ENCODE data around the gene NCF1. TPM values are rescaled to one million over a fixed set of nuclear protein-coding genes. Genes with fewer than 3 reads are reported as not detected.
"Not testable (repeated sequence)": the region's sequence is repeated elsewhere in the genome, so short reads cannot be mapped to it uniquely, and the experiment has no call there.

Gene NCF1
- total RNA-seq (2012; rRNA removed) (not detected in 2 replicates), polyA plus RNA-seq (2012; rRNA removed) (not detected in 2 replicates), Bru-seq, nascent RNA (not detected), BruChase-seq, experiment 1, labeled RNA remaining after a 6-hour chase (percentile 17 among the genes with signal in this experiment), BruChase-seq, experiment 2, labeled RNA remaining after a 2-hour chase (percentile 13 among the genes with signal in this experiment)
- polyA plus RNA-seq (2012; cell fraction: cytosol; rRNA removed), result 0.01 TPM in 1 of 2 replicates, not detected in the other
- 0.18 and 0.25 TPM in 2 replicates for polyA plus RNA-seq (2012; cell fraction: nucleus; rRNA removed; ENCODE audit: low replicate concordance)
- long read RNA-seq, result 0 reads

DNA sequence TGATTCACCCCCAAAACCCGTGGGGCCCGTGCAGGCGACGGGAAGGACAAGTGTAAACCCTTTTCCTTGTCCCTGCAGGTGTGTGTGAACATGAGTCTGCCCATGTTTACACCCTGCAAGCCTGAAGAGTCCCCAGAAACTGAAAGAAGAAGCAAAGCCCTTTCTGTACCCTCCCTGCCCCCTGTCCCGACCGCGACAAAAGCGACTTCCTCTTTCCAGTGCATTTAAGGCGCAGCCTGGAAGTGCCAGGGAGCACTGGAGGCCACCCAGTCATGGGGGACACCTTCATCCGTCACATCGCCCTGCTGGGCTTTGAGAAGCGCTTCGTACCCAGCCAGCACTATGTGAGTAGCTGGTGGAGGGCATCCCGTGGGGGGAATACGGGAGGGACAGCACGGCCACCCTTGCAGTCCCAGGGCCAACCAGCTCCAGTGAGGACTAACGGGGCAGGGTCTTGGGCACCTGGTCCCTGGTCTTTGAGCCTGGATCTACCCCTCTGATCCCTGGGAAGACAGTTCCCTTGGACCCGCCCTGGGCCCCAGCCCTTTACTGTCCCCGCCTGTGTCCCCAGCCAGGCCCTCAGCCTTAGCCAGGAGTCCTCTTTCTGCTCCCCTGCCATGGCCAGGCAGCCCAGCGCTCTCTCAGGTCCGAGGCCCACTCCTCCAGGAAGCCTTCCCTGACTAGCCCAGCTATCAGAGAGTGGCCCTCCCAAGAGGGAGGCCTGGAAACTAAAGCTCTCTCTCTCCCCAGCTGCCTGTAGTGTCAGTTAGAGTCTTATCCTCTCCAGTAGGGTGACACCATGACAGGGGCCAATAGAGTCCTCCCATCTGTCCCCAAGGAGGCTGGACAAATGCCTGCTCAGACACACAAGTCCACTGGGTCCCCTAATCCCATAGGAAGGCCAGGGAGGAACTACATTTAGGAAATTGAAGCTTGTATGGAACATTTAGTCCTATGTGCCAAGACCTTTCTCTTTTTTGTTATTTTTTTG, at the start of gene NCF1:
Gene NCF1, plus strand, starts transcription at position 252 of the 991 bp plus-strand sequence. Its CDS starts 21 bp downstream, at position 273.
- H4K20me1 ChIP-seq (ENCODE audit: insufficient read depth, low read length); H4K8ac ChIP-seq (ENCODE audit: low read depth in 2 of 2, low read length in 2 of 2); H3K23ac ChIP-seq (ENCODE audit: low read depth, low read length); H2BK120ac ChIP-seq (ENCODE audit: low read depth, low read length); H3K9me1 ChIP-seq (ENCODE audit: insufficient read depth, low read length); ATAC-seq (ENCODE audit: low read depth); H3K36me3 ChIP-seq (ENCODE audit: control insufficient read depth, insufficient read depth, low read length); dilution Hi-C loops (cut with HindIII; ENCODE audit: low sequenced_read_pairs, unreplicated experiment); H4K91ac ChIP-seq (ENCODE audit: insufficient read depth, low read depth, low read length); H3K14ac ChIP-seq (replicated peaks; ENCODE audit: low read depth, low read length); H3K4me3 ChIP-seq (ENCODE audit: insufficient read depth, low read depth, low read length); H2AFZ ChIP-seq (replicated peaks; ENCODE audit: low read length, poor library complexity); H4K5ac ChIP-seq (ENCODE audit: low read depth, low read length); H2BK15ac ChIP-seq (ENCODE audit: low read depth, low read length); H3K4me1 ChIP-seq (ENCODE audit: control insufficient read depth, insufficient read depth, low read length); H3K18ac ChIP-seq (ENCODE audit: low read depth, low read length); in situ Hi-C loops (cut with MboI; ENCODE audit: low sequenced_read_pairs); H2AK9ac ChIP-seq (replicated peaks; ENCODE audit: low read depth, low read length, poor library complexity); H3K4ac ChIP-seq (ENCODE audit: low read depth, low read length); H3K27ac ChIP-seq (ENCODE audit: insufficient read depth, low read length); H3K9ac ChIP-seq (ENCODE audit: low read depth, low read length); H3K56ac ChIP-seq (ENCODE audit: extremely low read depth, insufficient read depth, low read length); DNase-seq; H2BK5ac ChIP-seq (ENCODE audit: low read depth, low read length, poor library complexity, severe bottlenecking); intact Hi-C loops (cut with micrococcal nuclease); H3K27me3 ChIP-seq (ENCODE audit: control insufficient read depth, insufficient read depth, low read length); H3K4me2 ChIP-seq (ENCODE audit: low read depth, low read length); H2BK20ac ChIP-seq (ENCODE audit: low read depth, low read length); H3K79me1 ChIP-seq (ENCODE audit: low read depth in 1 of 2, low read length in 2 of 2); POLR2A ChIA-PET (ENCODE audit: unreplicated experiment); CTCF ChIA-PET; H2AK5ac ChIP-seq (ENCODE audit: low read depth, low read length); H3K9me3 ChIP-seq (ENCODE audit: control insufficient read depth, insufficient read depth, low read length); BruUV-seq (replicated peaks): not testable (repeated sequence)
- no CpG with 5 or more reads among the region's 21 CpGs for WGBS, 2 experiments (ENCODE audit: extremely low coverage in 2 of 2, insufficient read length in 1 of 2)

All from IMR-90 (cell line).